NCI-H460 (cell line): Measurements from ENCODE around the gene MPLKIP. TPM values are rescaled to one million over a fixed set of nuclear protein-coding genes. Genes with fewer than 3 reads are reported as not detected.

ENCODE experiments used
- small RNA-seq, 2 experiments: library from RNA; depleted of rRNA; stranded (forward); fragments of <200 nt; gene quantifications; one replicate each; pipeline ENCODE3, GENCODE V24; 2014
- total RNA-seq: library from RNA; depleted of rRNA; stranded (reverse); fragments of >200 nt; shearing (Covaris generic); gene quantifications from 2 replicates; pipeline ENCODE4 v1.2.3, GENCODE V29; 2014; rRNA removed

The MPLKIP gene
- total RNA-seq, 1 experiment from 2014 or later = 53.0 TPM

Small RNAs within 50 kb of the gene (small RNA-seq; reads per million reads assigned to genes)
- gene AC006023.1 (0 reads per million in 2 experiments), gene AC006023.2 (0 reads per million in 2 experiments)

Other genes starting within 250 kb of the MPLKIP start
- 50.3 and 51.5 TPM in 2 replicates for gene CDK13, start 184.4 kb downstream of the MPLKIP start, total RNA-seq
- 0.66 and 1.3 TPM in 2 replicates for gene SUGCT, start 383 bp upstream of the MPLKIP start, total RNA-seq